T47D (cell line): ENCODE data around the gene STARD9.
"Not testable (repeated sequence)": the region's sequence is repeated elsewhere in the genome, so short reads cannot be mapped to it uniquely, and the experiment has no call there.

Experiments
- DNase-seq, 2 experiments: peaks; one replicate each; pipeline versions ENCODE4 v3.0.0 to v3.0.0-alpha.2; 2011 to 2012; ENCODE audit warnings: low read depth in 1 of 2, low spot score in 1 of 2
- JUND ChIP-seq: IDR thresholded peaks from 2 replicates; pipeline ENCODE4 v1.6.1; 2012; ENCODE audit warnings: low read depth
- in situ Hi-C: cut with HindIII; loops from 2 replicates; pipeline ENCODE4 v1.10.0; 2016; ENCODE audit warnings: low sequenced_read_pairs, low pct_unique_long_range_greater_than_20kb

STARD9 gene

GRCh38 chr15:42672444-42672843, 97.0 kb downstream of the STARD9 start:
- in situ Hi-C loops: no loop called here
- no peak for DNase-seq
- TF ChIP-seq JUND: no peak

DNA sequence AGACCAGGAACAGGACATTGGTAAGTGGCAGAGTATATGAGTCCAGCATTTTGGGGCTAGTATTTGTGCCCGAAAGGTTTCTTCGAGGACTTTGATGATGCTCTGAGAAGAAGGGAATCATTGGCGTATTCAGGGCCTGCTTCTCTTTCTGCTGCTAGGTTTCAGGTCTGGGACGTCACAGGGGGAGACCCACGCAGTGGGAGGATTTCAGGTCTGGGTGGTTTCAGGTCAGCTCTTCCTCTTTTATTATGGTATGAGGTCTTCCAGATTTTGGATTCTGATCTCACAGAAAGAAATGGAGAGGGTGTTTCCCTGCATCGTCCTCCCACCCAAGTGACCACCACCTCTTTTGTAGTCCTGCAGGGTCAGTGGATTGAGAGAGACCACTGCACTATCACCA, 99.1 kb downstream of the STARD9 start:
- TF ChIP-seq JUND: no peak

DNA sequence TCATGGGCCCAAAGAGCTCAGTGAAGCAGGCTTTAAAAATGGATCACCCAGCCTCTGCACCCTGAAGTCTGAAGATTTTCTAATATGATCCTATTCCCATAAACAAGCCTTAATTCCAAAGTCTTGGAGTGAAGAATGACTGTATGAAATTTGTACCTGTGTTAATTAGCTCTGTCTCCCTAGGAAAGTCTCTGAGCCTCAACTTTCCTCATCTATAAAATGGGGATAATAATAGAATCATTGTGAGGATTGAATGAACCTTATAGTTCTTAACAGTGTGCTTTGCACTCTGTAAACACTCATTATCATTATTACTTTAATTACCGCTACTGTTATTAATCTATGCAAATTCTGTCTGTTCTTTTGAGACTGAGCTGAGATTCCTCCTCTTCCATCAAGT, 99.6 kb downstream of the STARD9 start:
- TF ChIP-seq JUND: no peak
- no peak for DNase-seq
- in situ Hi-C loops: no loop called here

More for the DNA sequence above, 99.1 kb downstream of the STARD9 start:
- in situ Hi-C loops: no loop called here
- no peak for DNase-seq

- TF ChIP-seq JUND: no peak
- DNase-seq: peak in 1 of 2 experiments; percentile 9
- in situ Hi-C loops: no loop called here
Measured at GRCh38 chr15:42679285-42680141, 104.1 kb downstream of the STARD9 start.

GRCh38 chr15:42680142-42680482, 104.7 kb downstream of the STARD9 start:
- DNase-seq, in situ Hi-C loops: not testable (repeated sequence)

GRCh38 chr15:42681119-42681518, 105.7 kb downstream of the STARD9 start:
- in situ Hi-C loops: no loop called here
- no peak for TF ChIP-seq JUND
- DNase-seq: no peak

DNA sequence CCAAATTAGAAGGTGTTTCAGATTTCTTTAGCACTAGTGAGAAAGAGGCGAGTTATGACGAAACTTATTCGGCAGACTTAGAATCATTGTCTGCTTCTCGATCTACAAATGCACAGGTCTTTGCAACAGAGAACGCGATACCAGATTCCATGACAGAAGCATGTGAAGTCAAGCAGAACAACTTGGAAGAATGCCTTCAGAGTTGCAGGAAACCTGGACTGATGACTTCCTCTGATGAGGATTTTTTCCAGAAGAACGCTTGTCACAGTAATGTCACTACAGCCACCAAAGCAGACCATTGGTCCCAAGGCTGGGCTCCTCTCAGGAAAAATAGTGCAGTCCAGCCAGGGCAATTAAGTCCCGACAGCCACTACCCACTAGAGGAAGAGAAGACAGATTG, 110.9 kb downstream of the STARD9 start:
- DNase-seq: no peak
- TF ChIP-seq JUND: no peak
- in situ Hi-C loops: no loop called here

DNA sequence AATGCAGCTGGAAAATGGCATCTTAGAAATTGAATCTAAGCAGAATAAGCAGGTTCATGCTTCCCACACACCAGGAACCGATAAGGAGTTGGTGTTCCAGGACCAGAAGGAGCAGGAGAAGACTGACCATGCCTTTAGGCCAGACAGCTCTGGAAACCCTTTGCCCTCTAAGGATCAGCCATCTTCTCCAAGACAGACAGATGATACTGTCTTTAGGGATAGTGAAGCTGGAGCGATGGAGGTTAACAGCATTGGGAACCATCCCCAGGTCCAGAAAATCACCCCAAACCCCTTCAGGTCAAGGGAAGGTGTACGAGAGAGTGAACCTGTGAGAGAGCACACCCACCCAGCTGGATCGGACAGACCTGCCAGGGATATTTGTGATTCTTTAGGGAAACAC, 112.3 kb downstream of the STARD9 start:
- no peak for TF ChIP-seq JUND
- DNase-seq: no peak

GRCh38 chr15:42688301-42688700, 112.9 kb downstream of the STARD9 start:
- DNase-seq: no peak
- in situ Hi-C loops: no loop called here
- TF ChIP-seq JUND: no peak

More for the DNA sequence above, 112.3 kb downstream of the STARD9 start:
- in situ Hi-C loops: no loop called here

DNA sequence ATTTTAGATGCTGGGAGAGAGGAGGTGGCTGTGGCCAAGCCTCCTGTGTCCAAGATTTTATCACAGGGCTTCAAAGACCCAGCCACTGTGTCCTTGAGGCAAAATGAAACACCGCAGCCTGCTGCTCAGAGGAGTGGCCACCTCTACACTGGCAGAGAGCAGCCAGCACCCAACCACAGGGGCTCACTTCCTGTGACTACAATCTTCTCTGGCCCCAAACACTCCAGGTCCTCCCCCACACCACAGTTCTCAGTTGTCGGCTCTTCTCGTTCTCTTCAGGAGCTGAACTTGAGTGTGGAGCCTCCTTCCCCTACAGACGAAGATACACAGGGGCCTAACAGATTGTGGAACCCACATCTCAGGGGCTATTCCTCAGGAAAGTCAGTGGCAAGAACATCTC, 115.9 kb downstream of the STARD9 start:
- TF ChIP-seq JUND: no peak
- no peak for DNase-seq
- in situ Hi-C loops: no loop called here

DNA sequence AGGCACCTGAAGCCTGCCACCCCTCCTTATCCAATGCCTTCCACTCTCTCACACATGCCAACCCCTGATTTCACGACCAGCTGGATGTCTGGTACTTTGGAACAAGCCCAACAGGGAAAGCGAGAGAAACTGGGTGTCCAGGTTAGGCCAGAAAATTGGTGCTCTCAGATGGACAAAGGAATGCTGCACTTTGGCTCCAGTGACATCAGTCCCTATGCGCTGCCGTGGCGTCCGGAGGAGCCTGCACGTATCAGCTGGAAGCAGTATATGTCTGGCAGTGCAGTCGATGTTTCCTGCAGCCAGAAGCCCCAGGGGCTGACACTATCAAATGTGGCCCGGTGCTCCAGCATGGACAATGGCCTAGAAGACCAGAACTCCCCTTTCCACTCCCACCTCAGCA, 116.4 kb downstream of the STARD9 start:
- DNase-seq: peak in 1 of 2 experiments; percentile 53

GRCh38 chr15:42692536-42692935, 117.1 kb downstream of the STARD9 start:
- in situ Hi-C loops: no loop called here
- no peak for DNase-seq
- no peak for TF ChIP-seq JUND

More for the DNA sequence above, 116.4 kb downstream of the STARD9 start:
- no peak for TF ChIP-seq JUND
- in situ Hi-C loops: no loop called here

GRCh38 chr15:42692997-42693396, 117.6 kb downstream of the STARD9 start:
- in situ Hi-C loops: no loop called here
- DNase-seq: no peak
- TF ChIP-seq JUND: no peak

- TF ChIP-seq JUND: no peak
- in situ Hi-C loops: no loop called here
- no peak for DNase-seq
Measured at GRCh38 chr15:42693496-42693895, 118.1 kb downstream of the STARD9 start.
